Activated CD4-positive, alpha-beta memory T cell treated with anti-CD3 and anti-CD28 coated beads, Interleukin-2, amount 10 ng/mL, durations not matched to agents 7 days and 5 days (primary cell): ENCODE results near the gene TRPM2. TPM values are rescaled to one million over a fixed set of nuclear protein-coding genes. Genes with fewer than 3 reads are reported as not detected.
"Not testable (repeated sequence)": the region's sequence is repeated elsewhere in the genome, so short reads cannot be mapped to it uniquely, and the experiment has no call there.

Experiments
- CTCF ChIA-PET: fragments of 350-600 bp; sonication (Branson Sonifier 250); formaldehyde crosslinking; loops from one replicate; lab custom pipeline; 2021; ENCODE audit warnings: antibody characterized with exemption, inconsistent platforms; lab: Charles Lee
- POLR2A ChIA-PET: fragments of 350-600 bp; sonication (Branson Sonifier 250); formaldehyde crosslinking; loops from one replicate; lab custom pipeline; 2021; ENCODE audit warnings: antibody characterized with exemption; lab: Charles Lee
- DNase-seq: peaks from one replicate; pipeline ENCODE4 v3.0.0-alpha.2; 2020
- H3K27ac Mint-ChIP-seq: one replicate; pipeline ENCODE4 v1.8.0; 2021; ENCODE audit warnings: mild to moderate bottlenecking, mixed read lengths
- H3K27me3 Mint-ChIP-seq: one replicate; pipeline ENCODE4 v1.8.0; 2021; ENCODE audit warnings: mixed read lengths
- H3K36me3 Mint-ChIP-seq: one replicate; pipeline ENCODE4 v1.8.0; 2021; ENCODE audit warnings: low read depth, mixed read lengths
- H3K4me1 Mint-ChIP-seq: one replicate; pipeline ENCODE4 v1.8.0; 2021; ENCODE audit warnings: mixed read lengths
- H3K4me3 Mint-ChIP-seq: one replicate; pipeline ENCODE4 v1.8.0; 2021; ENCODE audit warnings: mild to moderate bottlenecking, mixed read lengths
- H3K9me3 Mint-ChIP-seq: one replicate; pipeline ENCODE4 v1.8.0; 2021; ENCODE audit warnings: mixed read lengths
- total RNA-seq, 2 experiments: library from RNA; stranded (reverse); gene quantifications; one replicate each; pipeline ENCODE4 v1.2.3, GENCODE V29; 2021

TRPM2 gene
- total RNA-seq, 2 experiments from 2014 or later = 13.7 to 14.8 TPM

DNA sequence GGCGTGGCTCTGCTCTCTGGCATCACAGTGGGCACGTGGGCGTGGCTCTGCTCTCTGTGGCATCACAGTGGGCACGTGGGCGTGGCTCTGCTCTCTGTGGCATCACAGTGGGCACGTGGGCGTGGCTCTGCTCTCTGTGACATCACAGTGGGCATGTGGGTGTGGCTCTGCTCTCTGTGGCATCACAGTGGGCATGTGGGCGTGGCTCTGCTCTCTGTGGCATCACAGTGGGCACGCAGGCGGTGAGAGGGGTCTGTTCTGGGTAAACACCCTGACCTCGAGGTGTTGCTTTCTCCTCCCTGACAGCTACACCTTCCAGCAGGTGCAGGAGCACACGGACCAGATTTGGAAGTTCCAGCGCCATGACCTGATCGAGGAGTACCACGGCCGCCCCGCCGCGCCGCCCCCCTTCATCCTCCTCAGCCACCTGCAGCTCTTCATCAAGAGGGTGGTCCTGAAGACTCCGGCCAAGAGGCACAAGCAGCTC lies 64.2 kb downstream of the TRPM2 start:
- H3K27ac Mint-ChIP-seq, POLR2A ChIA-PET, H3K4me3 Mint-ChIP-seq, CTCF ChIA-PET, DNase-seq, H3K27me3 Mint-ChIP-seq, H3K4me1 Mint-ChIP-seq: not testable (repeated sequence)
- Mint-ChIP-seq H3K9me3 (peaks cover 11% of the 10 kb centered on the region), H3K36me3 (peaks cover 19% of the 10 kb centered on the region)

DNA sequence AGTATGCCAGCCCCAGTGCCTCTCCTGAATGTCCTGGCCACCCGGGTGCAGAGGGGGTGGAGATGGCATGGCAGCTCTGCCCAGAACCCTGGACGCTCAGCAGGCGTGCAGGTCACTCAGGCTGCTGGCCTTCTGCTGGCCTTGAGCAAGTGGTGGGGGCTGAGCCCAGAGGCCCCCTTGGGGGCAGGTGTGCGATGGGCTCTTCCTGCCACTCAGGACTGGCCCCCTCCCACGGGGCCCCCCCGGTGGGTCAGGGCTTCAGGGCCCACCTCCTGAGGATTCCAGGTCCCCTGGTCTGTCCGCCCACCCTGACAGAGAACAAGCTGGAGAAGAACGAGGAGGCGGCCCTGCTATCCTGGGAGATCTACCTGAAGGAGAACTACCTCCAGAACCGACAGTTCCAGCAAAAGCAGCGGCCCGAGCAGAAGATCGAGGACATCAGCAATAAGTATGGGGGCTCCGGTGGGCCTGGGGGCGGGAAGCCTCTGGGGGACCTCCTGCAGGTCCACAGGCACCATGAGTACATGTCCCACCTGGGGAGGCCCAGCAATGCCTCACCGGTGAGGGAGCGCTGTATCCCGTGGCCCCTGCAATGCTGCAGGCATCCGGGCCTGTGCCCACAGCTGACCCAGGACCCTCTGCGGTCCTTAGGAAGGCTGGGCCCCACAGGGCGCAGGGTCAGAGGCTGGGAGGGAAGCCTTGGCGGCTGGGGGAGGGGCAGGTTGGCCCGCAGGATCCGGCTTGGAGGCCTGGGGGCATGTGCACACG lies 64.9 kb downstream of the TRPM2 start:
- H3K27ac Mint-ChIP-seq = no peak overlapping the region
- no peak overlapping the region for H3K4me3 Mint-ChIP-seq
- no peak for DNase-seq
- H3K9me3 Mint-ChIP-seq = peaks cover 11% of the 10 kb centered on the region
- H3K36me3 Mint-ChIP-seq = peaks cover 19% of the 10 kb centered on the region
- no peaks in the 10 kb centered on the region for H3K27me3 Mint-ChIP-seq
- no peaks in the 10 kb centered on the region for H3K4me1 Mint-ChIP-seq
- POLR2A ChIA-PET = no interaction called here
- CTCF ChIA-PET = no interaction called here

DNA sequence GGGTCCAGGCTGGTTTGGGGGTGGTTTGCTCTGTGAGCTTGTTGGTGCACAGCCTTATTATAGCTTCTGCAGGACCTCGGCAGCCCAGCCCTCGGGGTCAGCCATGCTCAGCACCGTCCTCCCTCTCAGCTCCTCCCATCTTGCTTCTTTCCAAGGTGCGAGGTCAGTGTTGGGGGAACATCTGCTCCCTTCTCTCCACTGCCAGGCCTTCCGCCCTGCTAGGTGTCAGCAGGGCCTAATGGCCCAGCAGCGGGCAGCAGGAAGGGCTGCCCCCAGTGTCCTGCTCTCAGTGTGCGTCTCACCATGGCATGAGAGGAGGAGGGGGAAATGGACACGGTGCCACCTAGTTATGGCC lies 65.4 kb downstream of the TRPM2 start:
- H3K36me3 Mint-ChIP-seq = peaks cover 17% of the 10 kb centered on the region
- H3K4me1 Mint-ChIP-seq = no peaks in the 10 kb centered on the region
- ChIA-PET POLR2A (no interaction called here), CTCF (no interaction called here)
- no peak overlapping the region for H3K27ac Mint-ChIP-seq
- no peak for DNase-seq
- no peak overlapping the region for H3K4me3 Mint-ChIP-seq
- no peaks in the 10 kb centered on the region for H3K27me3 Mint-ChIP-seq
- peaks cover 11% of the 10 kb centered on the region for H3K9me3 Mint-ChIP-seq

DNA sequence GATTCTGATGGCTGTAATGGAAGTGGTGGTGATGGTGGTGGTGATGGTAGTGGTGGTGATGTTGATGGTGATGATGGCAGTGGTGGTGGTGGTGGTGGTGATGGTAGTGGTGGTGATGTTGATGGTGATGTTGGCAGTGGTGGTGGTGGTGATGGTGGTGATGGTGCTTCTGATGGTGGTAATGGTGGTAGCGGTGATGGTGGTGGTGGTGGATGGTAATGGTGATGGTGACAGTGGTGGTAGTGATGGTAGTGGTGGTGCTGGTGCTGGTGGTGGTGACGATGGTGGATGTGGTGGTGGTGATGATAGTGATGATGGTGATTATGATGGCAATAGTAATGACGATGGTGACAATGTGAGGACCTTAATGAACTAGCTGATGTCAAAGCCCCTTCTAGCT lies 66.3 kb downstream of the TRPM2 start:
- CTCF ChIA-PET = no interaction called here
- peaks cover 11% of the 10 kb centered on the region for H3K9me3 Mint-ChIP-seq
- H3K27ac Mint-ChIP-seq = no peak overlapping the region
- peaks cover 12% of the 10 kb centered on the region for H3K36me3 Mint-ChIP-seq
- H3K4me3 Mint-ChIP-seq = no peak overlapping the region
- no peaks in the 10 kb centered on the region for H3K27me3 Mint-ChIP-seq
- DNase-seq = no peak
- POLR2A ChIA-PET = no interaction called here
- no peaks in the 10 kb centered on the region for H3K4me1 Mint-ChIP-seq

DNA sequence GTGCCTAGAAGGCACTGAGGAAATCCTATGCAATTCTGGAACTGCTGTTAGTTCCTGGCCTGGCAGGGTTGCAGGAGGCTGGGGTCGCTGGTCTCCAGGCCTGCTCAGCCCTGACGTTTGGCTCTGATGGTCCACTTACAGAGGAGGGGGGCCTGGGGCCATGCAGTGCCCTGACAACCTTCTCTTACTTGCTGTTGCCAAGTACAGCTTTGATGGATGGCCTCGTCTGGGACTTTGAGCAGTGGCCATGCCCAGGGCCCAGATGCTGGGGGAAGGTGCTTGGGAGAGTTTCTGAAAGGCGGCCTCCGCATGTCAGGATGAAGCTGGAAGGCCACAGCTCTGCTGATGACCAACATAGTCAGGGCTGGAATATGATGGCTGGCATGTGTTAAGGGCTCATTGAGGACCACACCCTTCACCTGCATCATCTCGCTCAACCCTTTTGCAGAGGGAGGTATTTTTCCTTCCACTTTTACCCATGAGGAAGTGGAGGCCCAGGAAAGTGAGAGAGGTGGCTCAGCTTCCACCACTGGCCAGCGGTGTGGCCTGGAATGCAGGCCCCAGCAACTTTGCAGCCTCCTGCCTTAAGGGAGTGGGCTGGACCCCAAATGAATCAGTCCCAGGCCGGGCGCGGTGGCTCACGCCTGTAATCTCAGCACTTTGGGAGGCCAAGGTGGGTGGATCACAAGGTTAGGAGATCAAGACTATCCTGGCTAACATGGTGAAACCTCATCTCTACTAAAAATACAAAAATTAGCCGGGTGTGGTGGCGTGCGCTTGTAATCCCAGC lies 67.2 kb downstream of the TRPM2 start:
- no peaks in the 10 kb centered on the region for H3K27me3 Mint-ChIP-seq
- no peaks in the 10 kb centered on the region for H3K4me1 Mint-ChIP-seq
- CTCF ChIA-PET = no interaction called here
- H3K9me3 Mint-ChIP-seq = peaks cover 11% of the 10 kb centered on the region
- DNase-seq = no peak
- H3K27ac Mint-ChIP-seq = no peak overlapping the region
- H3K4me3 Mint-ChIP-seq = no peak overlapping the region
- POLR2A ChIA-PET = no interaction called here
- peaks cover 12% of the 10 kb centered on the region for H3K36me3 Mint-ChIP-seq

DNA sequence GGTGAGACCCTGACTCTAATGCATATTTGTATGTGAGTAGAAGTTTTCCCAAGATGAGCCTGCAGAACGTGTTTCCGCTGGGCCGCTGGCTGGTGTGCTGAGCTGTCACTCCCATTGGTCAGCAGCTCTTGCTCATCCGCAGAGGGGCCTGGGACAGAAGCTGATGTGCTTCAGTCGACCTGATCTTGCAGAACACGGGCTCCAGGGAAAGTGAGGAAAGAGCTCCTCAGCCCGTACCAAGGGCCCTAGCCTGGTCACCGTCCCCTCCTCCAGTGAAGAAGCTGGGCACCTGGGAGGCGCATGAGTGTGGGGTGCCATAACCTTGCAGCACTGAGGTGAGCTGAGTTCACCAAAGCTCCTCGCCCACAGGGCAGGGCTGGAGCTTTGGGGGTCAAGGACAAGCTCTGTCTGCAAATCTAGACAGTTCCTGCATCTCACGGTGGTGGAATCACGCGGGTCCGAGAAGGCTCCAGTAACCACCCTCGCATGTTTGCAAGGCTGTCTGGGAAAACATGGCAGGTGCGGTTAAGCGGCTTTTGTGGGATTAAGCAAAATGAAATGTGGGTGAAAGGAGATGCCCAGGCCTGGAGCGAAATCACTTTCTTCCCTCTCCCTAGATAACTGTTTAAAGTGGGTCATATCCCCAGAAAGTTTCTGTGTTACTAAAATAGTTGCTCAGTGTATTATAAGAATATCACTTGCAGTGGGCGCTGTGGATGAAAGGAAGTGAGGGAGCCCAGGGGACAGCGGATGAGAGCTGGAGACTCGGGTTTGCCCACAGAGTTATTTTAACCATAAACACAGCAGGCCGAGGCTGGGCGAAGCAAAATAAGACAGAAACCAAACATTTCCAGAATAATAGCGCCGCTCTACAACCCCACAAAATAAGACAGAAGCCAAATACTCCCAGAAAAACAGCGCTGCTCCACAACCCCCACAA lies 68.8 kb downstream of the TRPM2 start:
- H3K4me1 Mint-ChIP-seq = no peaks in the 10 kb centered on the region
- no peak overlapping the region for H3K4me3 Mint-ChIP-seq
- H3K9me3 Mint-ChIP-seq = peaks cover 11% of the 10 kb centered on the region
- H3K27me3 Mint-ChIP-seq = no peaks in the 10 kb centered on the region
- no peak overlapping the region for H3K27ac Mint-ChIP-seq
- ChIA-PET CTCF (no interaction called here), POLR2A (no interaction called here)
- H3K36me3 Mint-ChIP-seq = peaks cover 12% of the 10 kb centered on the region
- no peak for DNase-seq

DNA sequence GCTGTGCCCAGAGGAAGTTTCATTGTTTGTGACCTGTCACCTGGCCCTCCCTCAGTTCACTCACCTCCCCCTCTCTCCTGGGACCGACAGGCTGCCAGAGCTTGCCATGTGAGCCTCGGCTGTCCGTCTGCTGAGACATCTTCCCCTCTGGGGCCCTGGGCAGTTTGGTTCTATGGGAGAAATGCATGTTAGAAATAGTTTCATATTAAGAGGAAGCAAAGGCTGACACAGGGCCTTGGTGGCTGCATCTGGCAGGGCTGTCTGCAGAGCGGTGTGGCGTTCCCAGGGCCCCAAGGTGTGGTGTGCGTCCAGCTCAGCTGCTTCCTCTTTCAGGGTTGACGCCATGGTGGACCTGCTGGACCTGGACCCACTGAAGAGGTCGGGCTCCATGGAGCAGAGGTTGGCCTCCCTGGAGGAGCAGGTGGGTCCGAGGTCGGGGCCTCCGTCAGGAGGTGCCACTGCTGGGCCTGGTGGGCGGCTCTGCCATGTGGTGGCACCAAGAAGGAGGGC lies 69.9 kb downstream of the TRPM2 start:
- H3K9me3 Mint-ChIP-seq = peaks cover 11% of the 10 kb centered on the region
- no peak overlapping the region for H3K4me3 Mint-ChIP-seq
- H3K36me3 Mint-ChIP-seq = peaks cover 9% of the 10 kb centered on the region
- POLR2A ChIA-PET = no interaction called here
- no peaks in the 10 kb centered on the region for H3K4me1 Mint-ChIP-seq
- DNase-seq = no peak
- no peaks in the 10 kb centered on the region for H3K27me3 Mint-ChIP-seq
- CTCF ChIA-PET = no interaction called here
- no peak overlapping the region for H3K27ac Mint-ChIP-seq

DNA sequence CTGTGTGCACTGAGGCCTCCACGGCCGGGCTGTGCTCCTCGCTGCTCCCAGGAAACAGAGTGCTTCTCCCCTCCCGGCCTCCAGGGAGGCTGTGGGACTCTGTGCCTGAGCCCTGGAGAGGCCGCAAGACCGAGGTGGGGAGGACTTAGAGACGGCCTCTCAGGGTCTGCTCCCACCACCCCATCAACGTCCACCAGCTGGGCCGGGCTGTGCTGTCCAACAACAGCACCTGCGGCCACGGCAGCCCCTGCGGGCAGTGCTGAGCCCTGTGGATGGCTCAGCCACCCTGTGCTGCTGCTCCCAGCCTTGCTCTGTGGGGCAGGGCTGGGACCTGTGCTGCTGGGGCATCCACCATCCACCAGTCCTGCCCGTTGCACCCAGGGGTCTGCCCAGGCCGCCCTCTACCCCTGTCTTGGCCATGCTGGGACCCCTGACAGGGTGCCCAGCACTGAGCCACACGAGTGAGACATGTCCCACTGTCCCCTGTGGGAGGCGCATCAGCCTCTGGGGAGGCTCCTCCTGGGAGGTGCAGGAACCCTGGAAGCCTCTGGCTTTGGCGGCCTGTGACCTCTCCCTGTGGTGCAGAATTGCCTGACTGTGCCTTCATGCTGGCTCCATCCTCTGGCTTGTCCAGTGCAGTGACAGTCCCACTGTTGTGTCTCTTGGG lies 70.7 kb downstream of the TRPM2 start:
- no peak for DNase-seq
- Mint-ChIP-seq H3K9me3 (peaks cover 11% of the 10 kb centered on the region), H3K27me3 (no peaks in the 10 kb centered on the region), H3K4me1 (no peaks in the 10 kb centered on the region), H3K4me3 (no peak overlapping the region), H3K36me3 (peaks cover 5% of the 10 kb centered on the region), H3K27ac (no peak overlapping the region)
- ChIA-PET POLR2A (no interaction called here), CTCF (no interaction called here)

DNA sequence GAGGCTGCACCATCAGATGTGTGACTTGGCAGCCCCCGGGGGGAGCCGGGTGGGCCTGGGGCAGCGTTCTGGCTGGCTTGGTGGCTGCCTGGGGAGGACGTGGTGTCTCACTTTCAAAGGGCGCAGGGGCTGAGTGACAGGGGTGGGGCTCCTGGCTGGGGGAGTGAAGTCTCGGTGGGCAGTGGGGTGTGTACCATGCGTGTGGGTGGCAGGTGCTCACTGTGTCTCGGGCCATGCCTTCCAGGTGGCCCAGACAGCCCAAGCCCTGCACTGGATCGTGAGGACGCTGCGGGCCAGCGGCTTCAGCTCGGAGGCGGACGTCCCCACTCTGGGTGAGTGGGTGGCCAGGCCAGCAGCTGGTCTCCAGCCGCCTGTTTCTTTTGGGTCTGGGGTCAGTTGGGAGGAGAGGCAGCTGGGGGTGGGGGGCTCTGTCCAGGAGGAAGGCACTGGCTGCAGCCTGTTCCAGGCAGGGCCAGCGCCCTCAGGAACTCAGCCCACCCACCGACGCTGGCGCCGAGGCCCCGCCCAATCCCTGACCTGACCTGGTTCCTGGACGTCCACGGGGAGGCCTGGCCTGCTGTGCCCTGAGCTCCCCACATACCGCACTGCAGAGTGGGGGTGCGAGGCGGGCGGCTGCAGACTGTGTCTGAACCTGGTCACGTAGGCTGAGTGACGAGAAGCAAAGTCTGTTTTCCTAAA lies 71.3 kb downstream of the TRPM2 start:
- Mint-ChIP-seq H3K4me3 (no peak overlapping the region), H3K27ac (no peak overlapping the region), H3K4me1 (no peaks in the 10 kb centered on the region), H3K36me3 (no peaks in the 10 kb centered on the region), H3K27me3 (no peaks in the 10 kb centered on the region), H3K9me3 (peaks cover 7% of the 10 kb centered on the region)
- ChIA-PET POLR2A (no interaction called here), CTCF (no interaction called here)
- DNase-seq = no peak

DNA sequence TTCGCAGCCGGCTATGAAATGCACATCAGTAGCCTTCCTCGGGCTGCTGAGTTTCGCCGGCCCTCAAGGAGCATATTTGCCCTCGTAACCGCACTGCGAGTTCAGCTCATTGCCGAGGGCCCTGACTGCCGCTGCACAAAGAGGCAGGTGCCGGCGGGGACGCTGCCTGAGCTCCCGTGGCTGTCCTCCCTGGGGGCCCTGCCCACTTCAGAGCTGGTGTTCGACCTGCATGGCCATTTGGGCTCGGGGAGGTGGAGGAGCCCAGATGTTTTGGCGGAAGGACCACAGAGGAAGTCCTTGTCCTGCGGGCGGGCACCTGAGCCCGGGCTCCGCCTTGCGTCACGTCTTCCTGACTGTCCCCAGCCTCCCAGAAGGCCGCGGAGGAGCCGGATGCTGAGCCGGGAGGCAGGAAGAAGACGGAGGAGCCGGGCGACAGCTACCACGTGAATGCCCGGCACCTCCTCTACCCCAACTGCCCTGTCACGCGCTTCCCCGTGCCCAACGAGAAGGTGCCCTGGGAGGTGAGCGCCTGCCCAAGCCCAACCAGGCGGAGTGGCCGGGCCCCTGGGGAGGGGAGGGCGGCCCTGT lies 72.0 kb downstream of the TRPM2 start:
- Mint-ChIP-seq H3K4me1 (no peaks in the 10 kb centered on the region), H3K9me3 (peaks cover 9% of the 10 kb centered on the region), H3K27ac (no peak overlapping the region), H3K4me3 (peak overlapping the region; percentile 4), H3K36me3 (no peaks in the 10 kb centered on the region), H3K27me3 (no peaks in the 10 kb centered on the region)
- CTCF ChIA-PET = no interaction called here
- POLR2A ChIA-PET = no interaction called here
- DNase-seq = no peak

DNA sequence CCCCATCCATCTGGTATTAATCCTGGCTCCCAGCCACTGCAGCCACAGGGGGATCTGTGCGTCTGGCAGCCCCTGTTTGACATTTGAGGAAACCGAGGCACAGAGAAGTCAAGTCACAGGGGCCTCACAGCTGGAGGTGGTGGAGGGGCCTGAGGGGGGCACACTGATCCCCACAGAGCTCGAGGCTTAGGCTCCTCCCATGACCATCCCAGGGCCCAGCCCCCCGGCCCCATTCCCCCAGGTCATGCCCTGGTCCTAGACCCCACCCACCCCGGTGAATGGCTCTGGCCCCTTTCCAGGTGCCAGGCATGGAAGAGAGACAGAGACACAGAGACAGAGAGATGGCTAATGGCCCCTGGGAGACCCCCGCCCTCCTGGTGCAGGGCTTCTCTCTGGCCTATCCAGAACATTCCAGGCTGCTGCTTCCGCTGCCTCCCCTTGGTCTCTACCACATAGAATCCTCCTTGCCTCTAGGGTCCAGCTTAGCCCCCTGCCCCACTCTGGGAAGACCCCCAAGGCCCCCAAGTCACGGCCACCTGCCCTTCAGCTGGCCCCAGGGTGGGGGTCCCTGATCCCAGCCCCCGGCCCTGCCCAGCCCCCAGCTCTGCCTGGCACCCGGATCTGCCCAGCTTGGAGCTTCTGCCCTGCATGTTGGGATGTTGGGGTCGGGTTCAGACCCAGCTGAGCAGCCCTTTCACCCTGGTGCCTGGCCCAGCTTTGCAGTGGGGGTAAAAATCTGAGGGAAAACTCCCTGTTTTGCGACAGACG lies 72.7 kb downstream of the TRPM2 start:
- ChIA-PET CTCF (no interaction called here), POLR2A (no interaction called here)
- Mint-ChIP-seq H3K27ac (no peak overlapping the region), H3K27me3 (no peaks in the 10 kb centered on the region), H3K36me3 (peaks cover 2% of the 10 kb centered on the region), H3K4me1 (no peaks in the 10 kb centered on the region), H3K4me3 (no peak overlapping the region), H3K9me3 (peaks cover 11% of the 10 kb centered on the region)
- no peak for DNase-seq
